ENCODE results near the gene SLC39A8. TPM values are rescaled to one million over a fixed set of nuclear protein-coding genes. Genes with fewer than 3 reads are reported as not detected.

Gene SLC39A8
- total RNA-seq, 2 experiments from 2014 or later = 60.2 to 61.6 TPM

DNA sequence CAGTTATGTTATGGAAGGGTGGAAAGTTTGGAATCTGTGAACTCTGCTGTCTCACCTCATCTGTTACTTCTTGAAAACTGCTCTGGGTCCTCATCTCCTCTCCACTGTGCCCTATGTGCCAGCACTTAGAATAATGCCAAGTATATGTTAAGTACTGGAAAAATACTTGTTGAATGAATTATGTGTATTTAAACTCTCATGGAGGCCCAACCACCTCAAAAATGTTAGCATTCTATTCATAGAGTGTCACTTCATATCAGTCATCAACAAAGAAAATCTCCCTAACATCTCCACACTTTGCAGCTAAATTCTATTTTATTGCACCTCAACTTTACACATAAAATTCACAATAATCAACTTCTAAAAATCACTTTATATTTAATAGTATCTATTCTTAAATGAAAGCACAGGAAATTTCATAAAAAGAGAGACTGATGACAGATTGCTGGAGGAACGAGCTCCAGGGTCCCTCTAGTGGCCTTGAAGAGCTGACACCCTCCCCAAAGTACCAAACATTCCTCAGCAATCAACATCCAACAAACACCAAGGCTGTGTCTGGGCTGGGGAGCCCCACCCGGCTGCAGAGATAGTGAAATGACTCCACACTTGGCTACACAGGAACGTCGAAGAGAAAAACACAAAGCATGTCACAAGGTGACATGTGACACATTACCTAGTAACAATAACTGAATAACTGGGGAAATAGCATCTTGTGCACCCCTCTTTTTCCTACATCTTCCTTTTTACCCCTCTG lies 45.8 kb downstream of the SLC39A8 start:
- Mint-ChIP-seq H3K4me1 (ENCODE audit: low read depth) (peaks cover 2% of the 10 kb centered on the region), H3K36me3 (ENCODE audit: low read depth) (peaks cover 29% of the 10 kb centered on the region), H3K27ac (no peak overlapping the region), H3K4me3 (no peak overlapping the region), H3K9me3 (no peaks in the 10 kb centered on the region), H3K27me3 (no peaks in the 10 kb centered on the region)
- intact Hi-C loops (cut with micrococcal nuclease) = no loop called here
- ChIA-PET CTCF (interaction anchor here (0.8 to 2.0 kb wide), 11 partner anchors 10 to 131 kb away, joined by 3 to 7 read pairs (median 4); partner anchors contain the start of gene SLC39A8), POLR2A (interaction anchor here (1.4 kb wide), 1 partner anchor 45 kb away, joined by 4 read pairs; the partner anchor contains the start of gene SLC39A8)
- peak; percentile 77 for TF ChIP-seq CTCF (IDR thresholded peaks at IDR 0.05)
- DNase-seq = peak; percentile 42
- ATAC-seq = peak; percentile 82

DNA sequence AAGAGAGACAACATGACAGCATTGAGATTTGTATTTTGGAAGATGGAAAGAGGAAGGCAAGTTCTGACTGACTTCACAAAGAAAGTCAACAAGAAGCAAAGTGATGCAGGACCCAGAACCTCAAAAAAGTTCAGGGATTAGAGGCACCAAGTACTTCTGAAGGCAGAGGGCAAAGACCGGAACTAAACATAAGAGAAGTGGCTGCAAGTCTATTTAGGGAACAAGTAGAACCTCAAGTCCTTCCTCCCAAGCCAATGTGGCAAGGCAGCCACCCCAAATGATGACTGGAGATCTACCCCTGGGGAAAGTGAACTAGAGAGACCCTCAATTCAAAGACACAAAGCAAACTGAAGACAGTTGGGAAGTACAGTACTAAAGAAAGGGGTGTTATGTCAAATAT lies 46.6 kb downstream of the SLC39A8 start:
- TF ChIP-seq CTCF (IDR thresholded peaks at IDR 0.05) = no peak

GRCh38 chr4:102295153-102295862 lies 50.0 kb downstream of the SLC39A8 start:
- Mint-ChIP-seq H3K9me3 (no peaks in the 10 kb centered on the region), H3K36me3 (ENCODE audit: low read depth) (peaks cover 40% of the 10 kb centered on the region), H3K4me1 (ENCODE audit: low read depth) (peaks cover 2% of the 10 kb centered on the region), H3K27me3 (no peaks in the 10 kb centered on the region), H3K27ac (no peak overlapping the region), H3K4me3 (no peak overlapping the region)
- DNase-seq (no peak), ATAC-seq (no peak)
- ChIA-PET POLR2A (no interaction called here), CTCF (no interaction called here)
- no peak for TF ChIP-seq CTCF (IDR thresholded peaks at IDR 0.05)
- intact Hi-C loops (cut with micrococcal nuclease) = no loop called here

More for the DNA sequence above, 46.6 kb downstream of the SLC39A8 start:
- ATAC-seq (no peak), DNase-seq (no peak)
- no peaks in the 10 kb centered on the region for H3K9me3 Mint-ChIP-seq
- peaks cover 30% of the 10 kb centered on the region for H3K36me3 Mint-ChIP-seq (ENCODE audit: low read depth)
- H3K4me1 Mint-ChIP-seq (ENCODE audit: low read depth) = peaks cover 2% of the 10 kb centered on the region
- H3K27ac Mint-ChIP-seq = no peak overlapping the region
- H3K27me3 Mint-ChIP-seq = no peaks in the 10 kb centered on the region
- no peak overlapping the region for H3K4me3 Mint-ChIP-seq
- intact Hi-C loops (cut with micrococcal nuclease) = no loop called here
- POLR2A ChIA-PET = no interaction called here
- CTCF ChIA-PET = no interaction called here

DNA sequence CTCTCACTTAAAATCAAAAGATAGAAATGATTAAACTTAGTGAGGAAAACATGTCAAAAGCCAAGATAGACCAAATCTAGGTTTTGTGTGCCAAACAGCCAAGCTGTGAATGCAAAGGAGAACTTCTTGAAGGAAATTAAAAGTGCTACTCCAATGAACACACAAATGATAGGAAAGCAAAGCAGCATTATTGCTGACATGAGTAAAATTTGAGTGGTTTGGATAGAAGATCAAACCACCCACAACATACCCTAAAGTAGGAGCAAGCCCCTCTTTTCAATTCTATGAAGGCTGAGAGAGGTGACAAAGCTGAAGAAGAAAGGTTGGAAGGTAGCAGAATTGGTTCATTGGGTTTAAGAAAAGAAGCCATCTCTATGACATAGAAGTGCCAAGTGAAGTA lies 56.8 kb downstream of the SLC39A8 start:
- Mint-ChIP-seq H3K36me3 (ENCODE audit: low read depth) (peaks cover 27% of the 10 kb centered on the region), H3K4me3 (no peak overlapping the region), H3K27me3 (no peaks in the 10 kb centered on the region), H3K4me1 (ENCODE audit: low read depth) (no peaks in the 10 kb centered on the region), H3K27ac (no peak overlapping the region), H3K9me3 (no peaks in the 10 kb centered on the region)
- ATAC-seq (no peak), DNase-seq (no peak)
- CTCF ChIA-PET = interaction anchor here (1.0 kb wide), 1 partner anchor 11 kb away, joined by 3 read pairs; no protein-coding TSS in a partner anchor
- POLR2A ChIA-PET = no interaction called here
- TF ChIP-seq CTCF (IDR thresholded peaks at IDR 0.05) = no peak
- intact Hi-C loops (cut with micrococcal nuclease) = no loop called here

- H3K4me3 Mint-ChIP-seq = no peak overlapping the region
- ATAC-seq (no peak), DNase-seq (no peak)
- TF ChIP-seq CTCF (IDR thresholded peaks at IDR 0.05) = no peak
- ChIA-PET POLR2A (no interaction called here), CTCF (interaction anchor here (1.0 to 1.8 kb wide), 3 partner anchors 14 to 145 kb away, joined by 3 to 7 read pairs (median 3); no protein-coding TSS in a partner anchor)
- no peaks in the 10 kb centered on the region for H3K27me3 Mint-ChIP-seq
- peaks cover 16% of the 10 kb centered on the region for H3K36me3 Mint-ChIP-seq (ENCODE audit: low read depth)
- peaks cover 6% of the 10 kb centered on the region for H3K4me1 Mint-ChIP-seq (ENCODE audit: low read depth)
- no peak overlapping the region for H3K27ac Mint-ChIP-seq
- no peaks in the 10 kb centered on the region for H3K9me3 Mint-ChIP-seq
- intact Hi-C loops (cut with micrococcal nuclease) = no loop called here
Observed at GRCh38 chr4:102285831-102286230, 59.5 kb downstream of the SLC39A8 start.

All from activated CD8-positive, alpha-beta T cell treated with anti-CD3 and anti-CD28 coated beads for 36 hours (primary cell).